ENCODE results near the gene SLC35B2.

The SLC35B2 gene

GRCh38 chr6:44261581-44261980, 4.3 kb upstream of the SLC35B2 start:
- H2AFZ ChIP-seq, result no peak overlapping the region
- H3K27ac ChIP-seq, result no peak overlapping the region
- no peak overlapping the region for H3K9ac ChIP-seq
- no peaks in the 10 kb centered on the region for H3K9me3 ChIP-seq (ENCODE audit: control insufficient read depth, low read length)
- H3K79me2 ChIP-seq, result no peaks in the 10 kb centered on the region
- H3K4me3 ChIP-seq (ENCODE audit: low read depth, low read length), result no peak overlapping the region
- no peak overlapping the region for H3K4me2 ChIP-seq (ENCODE audit: low read length)
- H3K36me3 ChIP-seq (ENCODE audit: control insufficient read depth, insufficient read depth, low read length), result no peaks in the 10 kb centered on the region
- peaks cover 20% of the 10 kb centered on the region for H3K4me1 ChIP-seq
- TF ChIP-seq CTCF (IDR thresholded peaks at IDR 0.05), result no peak
- H3K27me3 ChIP-seq (ENCODE audit: control insufficient read depth, insufficient read depth, low read length), result no peaks in the 10 kb centered on the region

GRCh38 chr6:44260451-44261297, 3.3 kb upstream of the SLC35B2 start:
- no peaks in the 10 kb centered on the region for H3K27me3 ChIP-seq (ENCODE audit: control insufficient read depth, insufficient read depth, low read length)
- H3K9ac ChIP-seq, result no peak overlapping the region
- no peaks in the 10 kb centered on the region for H3K9me3 ChIP-seq (ENCODE audit: control insufficient read depth, low read length)
- TF ChIP-seq CTCF (IDR thresholded peaks at IDR 0.05), result no peak
- no peak overlapping the region for H3K4me2 ChIP-seq (ENCODE audit: low read length)
- H3K4me1 ChIP-seq, result peaks cover 25% of the 10 kb centered on the region
- no peaks in the 10 kb centered on the region for H3K36me3 ChIP-seq (ENCODE audit: control insufficient read depth, insufficient read depth, low read length)
- no peaks in the 10 kb centered on the region for H3K79me2 ChIP-seq
- H3K4me3 ChIP-seq (ENCODE audit: low read depth, low read length), result no peak overlapping the region
- no peak overlapping the region for H3K27ac ChIP-seq
- H2AFZ ChIP-seq, result no peak overlapping the region

GRCh38 chr6:44260011-44260410, 2.7 kb upstream of the SLC35B2 start:
- no peak overlapping the region for H3K9ac ChIP-seq
- no peak overlapping the region for H2AFZ ChIP-seq
- no peaks in the 10 kb centered on the region for H3K36me3 ChIP-seq (ENCODE audit: control insufficient read depth, insufficient read depth, low read length)
- H3K4me2 ChIP-seq (ENCODE audit: low read length), result no peak overlapping the region
- H3K9me3 ChIP-seq (ENCODE audit: control insufficient read depth, low read length), result no peaks in the 10 kb centered on the region
- TF ChIP-seq CTCF (IDR thresholded peaks at IDR 0.05), result no peak
- H3K4me1 ChIP-seq, result peaks cover 27% of the 10 kb centered on the region
- H3K79me2 ChIP-seq, result no peaks in the 10 kb centered on the region
- H3K4me3 ChIP-seq (ENCODE audit: low read depth, low read length), result no peak overlapping the region
- no peak overlapping the region for H3K27ac ChIP-seq
- H3K27me3 ChIP-seq (ENCODE audit: control insufficient read depth, insufficient read depth, low read length), result no peaks in the 10 kb centered on the region

- H3K4me2 ChIP-seq (ENCODE audit: low read length), result no peak overlapping the region
- no peaks in the 10 kb centered on the region for H3K36me3 ChIP-seq (ENCODE audit: control insufficient read depth, insufficient read depth, low read length)
- peaks cover 20% of the 10 kb centered on the region for H3K4me1 ChIP-seq
- no peaks in the 10 kb centered on the region for H3K79me2 ChIP-seq
- no peak for TF ChIP-seq CTCF (IDR thresholded peaks at IDR 0.05)
- no peaks in the 10 kb centered on the region for H3K27me3 ChIP-seq (ENCODE audit: control insufficient read depth, insufficient read depth, low read length)
- H3K9ac ChIP-seq, result no peak overlapping the region
- no peak overlapping the region for H3K27ac ChIP-seq
- no peak overlapping the region for H3K4me3 ChIP-seq (ENCODE audit: low read depth, low read length)
- no peak overlapping the region for H2AFZ ChIP-seq
- no peaks in the 10 kb centered on the region for H3K9me3 ChIP-seq (ENCODE audit: control insufficient read depth, low read length)
Observed at GRCh38 chr6:44258921-44259320, 1.6 kb upstream of the SLC35B2 start.

Data from parathyroid adenoma (tissue), 2 donors.